Adipocyte (in vitro differentiated cells): ENCODE data around the gene EMP1.

ENCODE experiments used
- DNase-seq: peaks from one replicate; pipeline ENCODE4 v3.0.0-alpha.2; 2015; ENCODE audit warnings: low read depth
- H3K27me3 ChIP-seq: replicated peaks from 2 replicates; pipeline ENCODE4 v1.7.0; 2013; ENCODE audit warnings: mild to moderate bottlenecking, low read length, moderate library complexity; ENCODE audit not compliant: control insufficient read depth, insufficient read depth
- H3K36me3 ChIP-seq: 2 replicates; pipeline ENCODE4 v1.7.0; 2013; ENCODE audit warnings: low read length, mild to moderate bottlenecking, moderate library complexity; ENCODE audit not compliant: control insufficient read depth, insufficient read depth, severe bottlenecking
- H3K4me1 ChIP-seq: 2 replicates; pipeline ENCODE4 v1.7.0; 2013; ENCODE audit warnings: mild to moderate bottlenecking, low read length, moderate library complexity; ENCODE audit not compliant: control insufficient read depth, insufficient read depth
- H3K4me3 ChIP-seq: 2 replicates; pipeline ENCODE4 v1.7.0; 2013; ENCODE audit warnings: mild to moderate bottlenecking, low read length, moderate library complexity
- H3K9ac ChIP-seq: 2 replicates; pipeline ENCODE4 v1.7.0; 2013; ENCODE audit warnings: mild to moderate bottlenecking, low read length, moderate library complexity
- H3K9me3 ChIP-seq: 2 replicates; pipeline ENCODE4 v1.7.0; 2013; ENCODE audit warnings: mild to moderate bottlenecking, low read length, moderate library complexity; ENCODE audit not compliant: control insufficient read depth

Gene EMP1

GRCh38 chr12:13196130-13196921 is at the start of gene EMP1:
Gene EMP1 (plus strand): TSS chr12:13196726. CDS start chr12:13211511, 14,785 bp downstream.
- peak within 1 kb of the TSS; percentile 95 for H3K4me3 ChIP-seq
- peak; percentile 99 for DNase-seq
- H3K9ac ChIP-seq = peak within 1 kb of the TSS; percentile 96
- peaks cover 9% of the 10 kb centered on the region for H3K36me3 ChIP-seq
- H3K9me3 ChIP-seq = no peaks in the 10 kb centered on the region
- H3K27me3 ChIP-seq = no peaks in the 10 kb centered on the region
- peaks cover 60% of the 10 kb centered on the region for H3K4me1 ChIP-seq

GRCh38 chr12:13147688-13148484 is 48.6 kb upstream of the EMP1 start:
- peak overlapping the region; percentile 75 for H3K9ac ChIP-seq
- no peaks in the 10 kb centered on the region for H3K9me3 ChIP-seq
- H3K4me3 ChIP-seq = no peak overlapping the region
- H3K4me1 ChIP-seq = peaks cover 60% of the 10 kb centered on the region
- no peak for DNase-seq
- H3K36me3 ChIP-seq = no peaks in the 10 kb centered on the region
- no peaks in the 10 kb centered on the region for H3K27me3 ChIP-seq

GRCh38 chr12:13148485-13148847 is 48.1 kb upstream of the EMP1 start:
- Histone ChIP-seq H3K36me3 (no peaks in the 10 kb centered on the region), H3K27me3 (no peaks in the 10 kb centered on the region), H3K4me1 (peaks cover 65% of the 10 kb centered on the region), H3K9ac (peak overlapping the region; percentile 75), H3K4me3 (no peak overlapping the region), H3K9me3 (no peaks in the 10 kb centered on the region)
- peak; percentile 47 for DNase-seq

GRCh38 chr12:13149411-13149810 is 47.1 kb upstream of the EMP1 start:
- Histone ChIP-seq H3K36me3 (no peaks in the 10 kb centered on the region), H3K9me3 (no peaks in the 10 kb centered on the region)

GRCh38 chr12:13152281-13152680 is 44.2 kb upstream of the EMP1 start:
- no peak for DNase-seq
- H3K36me3 ChIP-seq = no peaks in the 10 kb centered on the region
- peaks cover 67% of the 10 kb centered on the region for H3K4me1 ChIP-seq
- peak overlapping the region; percentile 34 for H3K9ac ChIP-seq
- H3K9me3 ChIP-seq = no peaks in the 10 kb centered on the region
- H3K27me3 ChIP-seq = no peaks in the 10 kb centered on the region
- H3K4me3 ChIP-seq = no peak overlapping the region

More at GRCh38 chr12:13149411-13149810, 47.1 kb upstream of the EMP1 start:
- no peak for DNase-seq
- peak overlapping the region; percentile 39 for H3K9ac ChIP-seq
- H3K4me3 ChIP-seq = peak overlapping the region; percentile 10
- peaks cover 74% of the 10 kb centered on the region for H3K4me1 ChIP-seq
- H3K27me3 ChIP-seq = no peaks in the 10 kb centered on the region

GRCh38 chr12:13152756-13153155 is 43.8 kb upstream of the EMP1 start:
- DNase-seq = no peak
- Histone ChIP-seq H3K27me3 (no peaks in the 10 kb centered on the region), H3K36me3 (no peaks in the 10 kb centered on the region), H3K4me1 (peaks cover 62% of the 10 kb centered on the region), H3K4me3 (no peak overlapping the region), H3K9ac (peak overlapping the region; percentile 34), H3K9me3 (no peaks in the 10 kb centered on the region)

GRCh38 chr12:13153180-13153579 is 43.3 kb upstream of the EMP1 start:
- no peaks in the 10 kb centered on the region for H3K9me3 ChIP-seq
- peaks cover 58% of the 10 kb centered on the region for H3K4me1 ChIP-seq
- H3K27me3 ChIP-seq = no peaks in the 10 kb centered on the region
- H3K36me3 ChIP-seq = no peaks in the 10 kb centered on the region
- DNase-seq = no peak
- peak overlapping the region; percentile 66 for H3K9ac ChIP-seq
- H3K4me3 ChIP-seq = no peak overlapping the region

- Histone ChIP-seq H3K27me3 (no peaks in the 10 kb centered on the region), H3K4me1 (peaks cover 50% of the 10 kb centered on the region), H3K9ac (peak overlapping the region; percentile 66), H3K9me3 (no peaks in the 10 kb centered on the region), H3K4me3 (peak overlapping the region; percentile 49), H3K36me3 (no peaks in the 10 kb centered on the region)
- peak; percentile 77 for DNase-seq
Measured at GRCh38 chr12:13154027-13154538, 42.4 kb upstream of the EMP1 start.

- Histone ChIP-seq H3K9ac (peak overlapping the region; percentile 66), H3K9me3 (no peaks in the 10 kb centered on the region)
Measured at GRCh38 chr12:13154831-13155230, 41.7 kb upstream of the EMP1 start.

GRCh38 chr12:13156277-13156676 is 40.2 kb upstream of the EMP1 start:
- H3K4me3 ChIP-seq = no peak overlapping the region
- H3K9ac ChIP-seq = peak overlapping the region; percentile 4
- no peaks in the 10 kb centered on the region for H3K27me3 ChIP-seq
- no peak for DNase-seq
- no peaks in the 10 kb centered on the region for H3K9me3 ChIP-seq
- peaks cover 40% of the 10 kb centered on the region for H3K4me1 ChIP-seq
- H3K36me3 ChIP-seq = no peaks in the 10 kb centered on the region

More at GRCh38 chr12:13154831-13155230, 41.7 kb upstream of the EMP1 start:
- Histone ChIP-seq H3K4me1 (peaks cover 44% of the 10 kb centered on the region), H3K27me3 (no peaks in the 10 kb centered on the region), H3K36me3 (no peaks in the 10 kb centered on the region), H3K4me3 (peak overlapping the region; percentile 49)
- DNase-seq = peak; percentile 37

- H3K27me3 ChIP-seq = no peaks in the 10 kb centered on the region
- H3K36me3 ChIP-seq = no peaks in the 10 kb centered on the region
- no peak overlapping the region for H3K9ac ChIP-seq
- H3K4me3 ChIP-seq = no peak overlapping the region
- peaks cover 30% of the 10 kb centered on the region for H3K4me1 ChIP-seq
- no peak for DNase-seq
- no peaks in the 10 kb centered on the region for H3K9me3 ChIP-seq
Measured at GRCh38 chr12:13161172-13161571, 35.4 kb upstream of the EMP1 start.
